ENCODE measurements around the gene SPO11.

SPO11 gene

DNA sequence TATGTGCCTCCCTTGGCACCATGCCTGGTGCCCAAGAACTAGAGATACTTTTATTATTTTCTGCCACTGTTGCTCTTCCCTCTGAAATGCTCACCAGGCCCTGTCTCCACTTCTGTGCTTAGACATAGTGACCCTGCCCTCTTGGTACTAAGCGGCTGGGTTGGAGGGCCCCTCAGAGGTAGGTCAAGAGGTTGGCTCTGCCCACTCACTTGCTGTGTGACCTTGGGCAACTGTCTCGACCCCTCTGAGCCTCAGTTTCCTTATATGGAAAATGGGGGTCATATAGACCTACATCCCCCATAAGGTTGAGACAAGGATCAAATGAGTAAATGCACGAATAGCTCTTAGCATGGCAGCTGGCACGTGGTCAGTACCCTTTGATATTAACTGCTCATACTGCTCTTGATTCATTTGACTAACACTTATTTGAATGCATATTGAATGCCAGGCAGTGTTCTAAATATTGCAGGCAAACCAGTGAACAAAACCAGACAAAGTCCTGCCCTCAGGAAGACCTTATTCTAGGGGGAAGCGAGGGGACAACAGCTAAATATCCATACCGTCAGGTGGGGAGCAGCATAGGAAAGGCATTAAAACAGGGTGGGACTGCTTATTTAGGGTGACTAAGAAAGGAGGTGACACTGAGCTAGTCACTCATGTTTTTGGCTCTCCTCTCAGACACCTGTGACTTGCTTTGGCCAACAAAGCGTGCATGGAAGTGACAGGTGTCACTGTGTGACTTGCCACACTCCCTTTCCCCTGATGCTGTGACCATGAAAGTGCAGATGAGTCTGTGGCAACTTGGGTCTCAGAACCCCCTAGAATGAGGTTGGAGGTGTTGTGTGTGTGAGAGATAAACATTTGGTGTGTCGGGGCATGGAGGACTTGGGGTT, 14.3 kb upstream of the SPO11 start:
- in situ Hi-C loops (cut with MboI; ENCODE audit: low sequenced_read_pairs, unreplicated experiment), result no loop called here
- TF ChIP-seq, protein P1, sequence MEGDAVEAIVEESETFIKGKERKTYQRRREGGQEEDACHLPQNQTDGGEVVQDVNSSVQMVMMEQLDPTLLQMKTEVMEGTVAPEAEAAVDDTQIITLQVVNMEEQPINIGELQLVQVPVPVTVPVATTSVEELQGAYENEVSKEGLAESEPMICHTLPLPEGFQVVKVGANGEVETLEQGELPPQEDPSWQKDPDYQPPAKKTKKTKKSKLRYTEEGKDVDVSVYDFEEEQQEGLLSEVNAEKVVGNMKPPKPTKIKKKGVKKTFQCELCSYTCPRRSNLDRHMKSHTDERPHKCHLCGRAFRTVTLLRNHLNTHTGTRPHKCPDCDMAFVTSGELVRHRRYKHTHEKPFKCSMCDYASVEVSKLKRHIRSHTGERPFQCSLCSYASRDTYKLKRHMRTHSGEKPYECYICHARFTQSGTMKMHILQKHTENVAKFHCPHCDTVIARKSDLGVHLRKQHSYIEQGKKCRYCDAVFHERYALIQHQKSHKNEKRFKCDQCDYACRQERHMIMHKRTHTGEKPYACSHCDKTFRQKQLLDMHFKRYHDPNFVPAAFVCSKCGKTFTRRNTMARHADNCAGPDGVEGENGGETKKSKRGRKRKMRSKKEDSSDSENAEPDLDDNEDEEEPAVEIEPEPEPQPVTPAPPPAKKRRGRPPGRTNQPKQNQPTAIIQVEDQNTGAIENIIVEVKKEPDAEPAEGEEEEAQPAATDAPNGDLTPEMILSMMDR (IDR thresholded peaks at IDR 0.05; ENCODE audit: borderline replicate concordance, control extremely low read depth, extremely low read depth, insufficient read depth, missing control alignments), result no peak
- no peak for DNase-seq (ENCODE audit: low spot score)

DNA sequence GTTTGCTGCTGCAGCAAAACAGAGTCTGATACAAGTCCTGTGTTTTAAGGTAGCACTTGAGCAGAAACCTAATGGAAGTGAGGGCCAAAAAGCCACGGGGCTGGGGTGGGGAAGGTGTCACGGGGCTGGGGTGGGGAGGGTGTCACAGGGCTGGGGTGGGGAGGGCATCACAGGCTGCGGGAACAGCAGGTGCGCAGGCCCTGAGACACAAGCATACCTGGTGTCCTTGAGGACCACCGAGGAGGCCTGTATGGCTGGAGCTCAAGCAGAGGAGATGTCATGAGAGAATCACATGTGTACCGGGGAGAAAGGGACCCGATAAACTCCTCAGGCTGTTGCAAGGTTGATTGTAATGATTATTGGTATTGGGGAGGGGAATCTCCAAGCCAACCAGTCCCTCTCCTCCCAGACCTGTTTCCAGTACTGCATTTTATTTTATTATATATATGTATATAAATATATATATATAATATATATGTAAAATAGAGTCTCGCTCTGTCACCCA, 13.6 kb upstream of the SPO11 start:
- in situ Hi-C loops (cut with MboI; ENCODE audit: low sequenced_read_pairs, unreplicated experiment), result no loop called here
- TF ChIP-seq, protein P1 (IDR thresholded peaks at IDR 0.05; ENCODE audit: borderline replicate concordance, control extremely low read depth, extremely low read depth, insufficient read depth, missing control alignments), result no peak
- DNase-seq (ENCODE audit: low spot score), result no peak

DNA sequence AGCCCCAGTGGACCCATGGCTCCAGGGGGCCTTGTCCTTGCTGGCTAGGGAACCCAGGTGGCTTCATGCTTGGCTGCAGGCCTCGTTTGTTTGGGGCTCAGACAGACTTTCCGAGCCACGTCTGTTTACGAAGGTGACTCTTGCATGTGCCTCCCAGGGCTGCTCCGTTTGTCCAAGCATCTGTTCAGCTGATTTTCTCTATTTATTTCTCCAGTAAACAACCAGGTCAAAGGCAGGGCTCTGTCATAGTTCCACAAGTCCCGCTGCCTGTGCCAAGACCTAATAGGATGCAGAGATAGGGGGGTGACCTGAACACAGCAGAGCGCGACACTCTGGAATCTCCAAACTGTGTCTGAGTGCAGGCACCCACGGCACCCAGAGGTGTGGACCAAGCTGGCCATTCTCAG, 12.8 kb upstream of the SPO11 start:
- TF ChIP-seq, protein P1 (IDR thresholded peaks at IDR 0.05; ENCODE audit: borderline replicate concordance, control extremely low read depth, extremely low read depth, insufficient read depth, missing control alignments), result no peak
- no peak for DNase-seq (ENCODE audit: low spot score)
- in situ Hi-C loops (cut with MboI; ENCODE audit: low sequenced_read_pairs, unreplicated experiment), result no loop called here

DNA sequence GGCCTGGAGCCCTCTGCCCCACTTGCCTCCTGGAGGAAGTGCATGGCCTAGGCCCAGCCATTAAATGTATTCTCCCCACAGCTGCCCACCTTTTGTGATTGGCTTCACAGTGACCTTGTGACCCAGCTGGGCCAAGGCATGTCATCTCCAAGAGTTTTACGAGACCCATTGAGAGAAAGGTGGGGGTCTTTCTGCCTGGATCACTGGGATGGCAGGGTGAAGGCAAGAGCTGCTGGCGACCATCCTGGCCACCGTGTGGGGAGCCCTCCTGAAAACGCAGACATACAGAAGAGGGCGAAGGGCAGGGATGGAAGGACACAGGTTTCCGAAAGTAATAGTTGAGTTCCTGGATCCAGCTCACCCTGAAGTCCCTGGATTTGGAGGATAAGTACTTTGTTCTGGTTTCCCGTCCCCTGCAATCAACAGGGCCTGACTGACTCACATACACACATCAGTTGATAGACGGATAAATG, 12.3 kb upstream of the SPO11 start:
- DNase-seq (ENCODE audit: low spot score), result no peak
- in situ Hi-C loops (cut with MboI; ENCODE audit: low sequenced_read_pairs, unreplicated experiment), result no loop called here
- TF ChIP-seq, protein P1 (IDR thresholded peaks at IDR 0.05; ENCODE audit: borderline replicate concordance, control extremely low read depth, extremely low read depth, insufficient read depth, missing control alignments), result no peak

DNA sequence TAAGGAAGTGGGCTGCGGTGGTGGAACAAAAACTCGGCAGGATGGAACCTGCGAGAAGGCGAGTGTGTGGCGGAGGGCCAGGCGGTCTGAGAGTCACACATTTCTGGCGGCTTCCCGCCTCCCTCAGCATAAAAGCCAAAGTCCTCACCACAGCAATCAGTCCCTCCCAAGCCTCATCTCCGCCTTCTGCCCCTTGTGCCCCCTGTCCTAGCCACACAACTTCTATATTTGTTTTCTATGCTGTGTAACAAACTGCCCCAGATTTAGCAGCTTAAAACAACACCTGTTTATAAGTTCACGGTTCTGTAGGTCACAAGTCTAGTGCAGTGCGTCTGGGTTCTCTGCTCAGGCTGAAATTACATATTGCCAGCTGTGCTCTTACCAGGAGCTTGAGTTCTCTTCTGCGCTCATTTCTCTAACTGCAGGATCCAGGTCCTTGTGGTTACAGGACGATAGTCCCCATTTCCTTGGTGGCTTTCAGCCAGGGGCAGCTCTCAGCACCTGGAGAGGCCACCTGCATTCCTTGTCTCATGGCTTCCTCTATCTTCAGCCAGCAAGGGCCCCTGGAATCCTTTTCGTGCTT, 11.7 kb upstream of the SPO11 start:
- TF ChIP-seq, protein P1 (IDR thresholded peaks at IDR 0.05; ENCODE audit: borderline replicate concordance, control extremely low read depth, extremely low read depth, insufficient read depth, missing control alignments), result no peak
- in situ Hi-C loops (cut with MboI; ENCODE audit: low sequenced_read_pairs, unreplicated experiment), result no loop called here
- DNase-seq (ENCODE audit: low spot score), result no peak

DNA sequence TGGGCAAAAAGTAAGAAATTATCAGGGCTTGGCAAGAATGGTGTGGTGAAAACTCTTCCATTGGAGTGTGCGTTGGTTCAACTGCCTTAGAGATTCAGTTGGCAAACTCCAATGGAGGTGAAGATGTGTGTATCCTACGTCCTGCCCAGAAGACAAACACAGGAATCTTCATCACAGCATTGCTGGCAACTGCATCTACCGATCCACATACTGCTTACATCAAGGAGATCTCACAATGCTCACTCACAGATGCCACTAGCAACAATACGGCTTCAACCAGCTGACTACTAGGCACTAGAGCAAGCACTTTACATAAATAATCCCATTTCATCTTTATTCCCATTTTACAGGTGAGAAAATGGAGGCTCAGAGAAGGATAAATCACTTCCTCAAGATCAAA, 10.0 kb upstream of the SPO11 start:
- in situ Hi-C loops (cut with MboI; ENCODE audit: low sequenced_read_pairs, unreplicated experiment), result no loop called here
- TF ChIP-seq, protein P1 (IDR thresholded peaks at IDR 0.05; ENCODE audit: borderline replicate concordance, control extremely low read depth, extremely low read depth, insufficient read depth, missing control alignments), result no peak
- no peak for DNase-seq (ENCODE audit: low spot score)
